Mesodermal cell (in vitro differentiated cells): Measurements from ENCODE around the gene XCL2.
"Not testable (repeated sequence)": the region's sequence is repeated elsewhere in the genome, so short reads cannot be mapped to it uniquely, and the experiment has no call there.

Experiments
- H3K27ac ChIP-seq: 2 replicates; pipeline ENCODE4 v1.7.0; 2013; ENCODE audit warnings: mild to moderate bottlenecking, low read depth, low read length, moderate library complexity; ENCODE audit not compliant: severe bottlenecking
- H3K36me3 ChIP-seq: 2 replicates; pipeline ENCODE4 v1.7.1; 2013; ENCODE audit warnings: mild to moderate bottlenecking, low read length, moderate library complexity; ENCODE audit not compliant: control insufficient read depth, insufficient read depth
- H3K4me1 ChIP-seq: one replicate; pipeline ENCODE4 v1.7.1; 2013; ENCODE audit warnings: mild to moderate bottlenecking, low read length; ENCODE audit not compliant: insufficient read depth, control insufficient read depth, poor library complexity, severe bottlenecking
- H3K4me3 ChIP-seq: 2 replicates; pipeline ENCODE4 v1.7.0; 2013; ENCODE audit warnings: low read length, control low read depth, mild to moderate bottlenecking; ENCODE audit not compliant: insufficient read depth, poor library complexity, severe bottlenecking; ENCODE audit errors: extremely low read depth
- H3K9me3 ChIP-seq: 2 replicates; pipeline ENCODE4 v1.7.1; 2013; ENCODE audit warnings: mild to moderate bottlenecking, low read length, moderate library complexity; ENCODE audit not compliant: control insufficient read depth
- WGBS, 2 experiments: methylation state at CpG; one replicate each; pipeline ENCODE4 v1.1.5; 2013; ENCODE audit warnings: missing lambda C conversion rate in 2 of 2; ENCODE audit not compliant: insufficient coverage in 2 of 2; 5-methylcytosine and 5-hydroxymethylcytosine counted together

XCL2 gene

GRCh38 chr1:168542978-168543377, 819 bp downstream of the XCL2 start:
- H3K27ac ChIP-seq, H3K36me3 ChIP-seq, H3K4me1 ChIP-seq, H3K9me3 ChIP-seq, H3K4me3 ChIP-seq: not testable (repeated sequence)
- no CpG with 5 or more reads among the region's 2 CpGs for WGBS, 2 experiments

GRCh38 chr1:168540798-168541197, 3.0 kb downstream of the XCL2 start:
- H3K4me1 ChIP-seq, H3K4me3 ChIP-seq: not testable (repeated sequence)
- 75 to 94% methylated on average over 3 to 4 of the region's 7 CpGs for WGBS, 2 experiments

GRCh38 chr1:168535536-168535935, 8.3 kb downstream of the XCL2 start:
- Histone ChIP-seq H3K9me3 (no peaks in the 10 kb centered on the region), H3K36me3 (no peaks in the 10 kb centered on the region), H3K4me3 (no peak overlapping the region), H3K4me1 (no peaks in the 10 kb centered on the region), H3K27ac (no peak overlapping the region)
- 93 to 100% methylated on average over 1 of the region's 1 CpG for WGBS, 2 experiments

More at GRCh38 chr1:168540798-168541197, 3.0 kb downstream of the XCL2 start:
- not testable (repeated sequence) for H3K9me3 ChIP-seq, H3K36me3 ChIP-seq, H3K27ac ChIP-seq

GRCh38 chr1:168531615-168532345, 12.0 kb downstream of the XCL2 start:
- Histone ChIP-seq H3K27ac (no peak overlapping the region), H3K9me3 (no peaks in the 10 kb centered on the region), H3K36me3 (no peaks in the 10 kb centered on the region), H3K4me3 (no peak overlapping the region), H3K4me1 (no peaks in the 10 kb centered on the region)
- 93 to 100% methylated on average over 1 to 2 of the region's 2 CpGs for WGBS, 2 experiments

GRCh38 chr1:168529518-168529917, 14.3 kb downstream of the XCL2 start:
- Histone ChIP-seq H3K9me3 (no peaks in the 10 kb centered on the region), H3K27ac (no peak overlapping the region), H3K4me3 (no peak overlapping the region), H3K4me1 (no peaks in the 10 kb centered on the region), H3K36me3 (no peaks in the 10 kb centered on the region)
- WGBS, 2 experiments, result 100% methylated on average over 1 of the region's 1 CpG; no CpG with 5 or more reads in 1 of the 2 experiments

- WGBS, 2 experiments, result no CpG with 5 or more reads among the region's 1 CpG
- Histone ChIP-seq H3K9me3 (no peaks in the 10 kb centered on the region), H3K27ac (no peak overlapping the region), H3K36me3 (no peaks in the 10 kb centered on the region), H3K4me3 (no peak overlapping the region), H3K4me1 (no peaks in the 10 kb centered on the region)
Measured at GRCh38 chr1:168521401-168522000, 22.3 kb downstream of the XCL2 start.

GRCh38 chr1:168520832-168521231, 23.0 kb downstream of the XCL2 start:
- no peaks in the 10 kb centered on the region for H3K9me3 ChIP-seq
- WGBS, 2 experiments, result 75 to 83% methylated on average over 1 to 2 of the region's 4 CpGs
- no peak overlapping the region for H3K27ac ChIP-seq
- no peak overlapping the region for H3K4me3 ChIP-seq
- no peaks in the 10 kb centered on the region for H3K36me3 ChIP-seq
- no peaks in the 10 kb centered on the region for H3K4me1 ChIP-seq

GRCh38 chr1:168520052-168520751, 23.6 kb downstream of the XCL2 start:
- H3K27ac ChIP-seq, result no peak overlapping the region
- H3K9me3 ChIP-seq, result no peaks in the 10 kb centered on the region
- no peaks in the 10 kb centered on the region for H3K36me3 ChIP-seq
- H3K4me3 ChIP-seq, result no peak overlapping the region
- H3K4me1 ChIP-seq, result no peaks in the 10 kb centered on the region
- 63% methylated on average over 1 of the region's 6 CpGs; no CpG with 5 or more reads in 1 of the 2 experiments for WGBS, 2 experiments

GRCh38 chr1:168518813-168519212, 25.0 kb downstream of the XCL2 start:
- no peak overlapping the region for H3K4me3 ChIP-seq
- H3K27ac ChIP-seq, result no peak overlapping the region
- H3K9me3 ChIP-seq, result no peaks in the 10 kb centered on the region
- no peaks in the 10 kb centered on the region for H3K4me1 ChIP-seq
- H3K36me3 ChIP-seq, result no peaks in the 10 kb centered on the region
- WGBS, 2 experiments, result no CpG with 5 or more reads among the region's 1 CpG

- no peak overlapping the region for H3K4me3 ChIP-seq
- no CpG with 5 or more reads among the region's 4 CpGs for WGBS, 2 experiments
- no peak overlapping the region for H3K27ac ChIP-seq
- no peaks in the 10 kb centered on the region for H3K9me3 ChIP-seq
- H3K36me3 ChIP-seq, result no peaks in the 10 kb centered on the region
- H3K4me1 ChIP-seq, result no peaks in the 10 kb centered on the region
Measured at GRCh38 chr1:168518201-168518689, 25.6 kb downstream of the XCL2 start.
